HCT116 (cell line): Measurements from ENCODE around the gene LRRFIP1. TPM values are rescaled to one million over a fixed set of nuclear protein-coding genes. Genes with fewer than 3 reads are reported as not detected.
"Not testable (repeated sequence)": the region's sequence is repeated elsewhere in the genome, so short reads cannot be mapped to it uniquely, and the experiment has no call there.

Source experiments
- ATAC-seq: fragments of 200-7000 bp; cut with Tn5 transposase; 2 replicates; pipeline ENCODE4 v1.9.1; 2020; ENCODE audit warnings: mild to moderate bottlenecking, moderate library complexity
- BruUV-seq: library from RNA; stranded (reverse); fragments of 400-500 nt; replicated peaks from 2 replicates; lab custom pipeline; 2021; lab: Mats Ljungman, UMichigan
- CTCF ChIA-PET: fragments of 300-600 bp; sonication (Branson Sonifier 250); formaldehyde crosslinking; loops from one replicate; lab custom pipeline; 2021; ENCODE audit warnings: antibody characterized with exemption; lab: Charles Lee
- POLR2A ChIA-PET: fragments of 300-600, 350-600 bp; sonication (Branson Sonifier 250); formaldehyde crosslinking; loops from one replicate; lab custom pipeline; 2021; ENCODE audit warnings: antibody characterized with exemption; lab: Charles Lee
- RAD21 ChIA-PET, 2 experiments: fragments of 300-600 bp; sonication (Branson Sonifier 250); formaldehyde crosslinking; loops; one replicate each; lab custom pipeline; 2023; ENCODE audit warnings: low total read pairs in 2 of 2; ENCODE audit not compliant: uncharacterized antibody in 2 of 2, unreplicated experiment in 2 of 2, low non-redundant PET in 1 of 2; lab: Charles Lee
- DNase-seq: peaks from one replicate; pipeline ENCODE4 v3.0.0-alpha.2; 2010; ENCODE audit warnings: low read depth, low spot score
- H2AFZ ChIP-seq: fragments of 200-600 bp; shearing (Covaris generic), sonication (generic); 2 replicates; pipeline ENCODE4 v1.6.1; 2017; ENCODE audit warnings: low read depth, mixed run types, mixed read lengths, antibody characterized with exemption, low read length; ENCODE audit not compliant: poor library complexity, severe bottlenecking
- H3K27ac ChIP-seq: 2 replicates; pipeline ENCODE4 v1.5.1; 2012; ENCODE audit warnings: low read depth, low read length
- H3K27me3 ChIP-seq: fragments of 200-600 bp; sonication (generic); 2 replicates; pipeline ENCODE4 v1.6.1; 2016; ENCODE audit warnings: mixed run types, low read length, mixed read lengths; ENCODE audit not compliant: insufficient read depth
- H3K36me3 ChIP-seq, 2 experiments: fragments of 200-500 bp in 1 of 2; fragments of 200-600 bp in 1 of 2; sonication (Bioruptor generic) in 1 of 2; sonication (generic) in 1 of 2; 2 replicates each; pipeline versions ENCODE4 v1.5.1 to v1.6.1; 2014 to 2016; ENCODE audit warnings: low read length in 2 of 2, inconsistent platforms in 1 of 2, mixed read lengths in 1 of 2, mixed run types in 1 of 2; ENCODE audit not compliant: insufficient read depth in 2 of 2, control insufficient read depth in 1 of 2
- H3K4me1 ChIP-seq, 2 experiments: fragments of 200-600 bp in 1 of 2; sonication (generic) in 1 of 2; 2 replicates each; pipeline versions ENCODE4 v1.5.1 to v1.6.1; 2012 to 2017; ENCODE audit warnings: low read length in 2 of 2, inconsistent platforms in 1 of 2, mild to moderate bottlenecking in 1 of 2, mixed read lengths in 1 of 2, mixed run types in 1 of 2, moderate library complexity in 1 of 2; ENCODE audit not compliant: insufficient read depth in 2 of 2, control insufficient read depth in 1 of 2
- H3K4me2 ChIP-seq: fragments of 200-600 bp; sonication (generic); 2 replicates; pipeline ENCODE4 v1.6.1; 2017; ENCODE audit warnings: mixed run types, low read length, mixed read lengths
- H3K4me3 ChIP-seq, 2 experiments: fragments of 200-600 bp in 1 of 2; sonication (generic) in 1 of 2; replicated peaks in 1 of 2; 2 replicates each; pipeline ENCODE4 v1.5.1; 2011 to 2016; ENCODE audit warnings: low read length in 2 of 2, control low read depth in 1 of 2, low read depth in 1 of 2, mild to moderate bottlenecking in 1 of 2, mixed read lengths in 1 of 2, mixed run types in 1 of 2
- H3K79me2 ChIP-seq: fragments of 200-600 bp; sonication (generic); 2 replicates; pipeline ENCODE4 v1.6.1; 2017; ENCODE audit warnings: mild to moderate bottlenecking, mixed run types, low read length, moderate library complexity, mixed read lengths; ENCODE audit not compliant: insufficient read depth
- H3K9ac ChIP-seq: fragments of 200-600 bp; sonication (generic); 2 replicates; pipeline ENCODE4 v1.6.1; 2016; ENCODE audit warnings: low read length, mixed read lengths
- H3K9me2 ChIP-seq: fragments of 200-600 bp; sonication (generic), shearing (Covaris generic); 2 replicates; pipeline ENCODE4 v1.6.1; 2017; ENCODE audit warnings: mixed run types, mild to moderate bottlenecking, moderate library complexity; ENCODE audit not compliant: insufficient read depth
- H3K9me3 ChIP-seq, 2 experiments: fragments of 200-500 bp in 1 of 2; fragments of 200-600 bp in 1 of 2; sonication (Bioruptor generic) in 1 of 2; sonication (generic) in 1 of 2; 2 replicates each; pipeline ENCODE4 v1.6.1; 2014 to 2017; ENCODE audit warnings: low read length in 2 of 2, mixed read lengths in 2 of 2, inconsistent platforms in 1 of 2, low read depth in 1 of 2, mild to moderate bottlenecking in 1 of 2, mixed run types in 1 of 2, moderate library complexity in 1 of 2; ENCODE audit not compliant: control insufficient read depth in 1 of 2, insufficient read depth in 1 of 2
- H4K20me1 ChIP-seq: fragments of 200-600 bp; sonication (generic), shearing (Covaris generic); 2 replicates; pipeline ENCODE4 v1.6.1; 2017; ENCODE audit warnings: mixed run types, mild to moderate bottlenecking, moderate library complexity; ENCODE audit not compliant: insufficient read depth
- JUND ChIP-seq: IDR thresholded peaks from 2 replicates; pipeline ENCODE4 v1.6.1; 2012
- MAX ChIP-seq: IDR thresholded peaks from 2 replicates; pipeline ENCODE4 v1.6.1; 2012
- POLR2AphosphoS5 ChIP-seq: IDR thresholded peaks from 2 replicates; pipeline ENCODE4 v1.6.1; 2011; ENCODE audit warnings: mild to moderate bottlenecking, low read depth, low read length, moderate library complexity
- SRF ChIP-seq: IDR thresholded peaks from 2 replicates; pipeline ENCODE4 v1.6.1; 2012; ENCODE audit warnings: low read depth
- intact Hi-C: fragments of 100-400 bp; cut with micrococcal nuclease; formaldehyde crosslinking; loops from 2 replicates; pipeline ENCODE4 v1.10.0; 2022
- total RNA-seq: library from RNA; stranded (reverse); gene quantifications from one replicate; pipeline ENCODE4 v1.2.1, GENCODE V29; 2021; ENCODE audit not compliant: unreplicated experiment

Gene LRRFIP1
- total RNA-seq, 1 experiment from 2014 or later = 76.9 TPM

- ChIA-PET RAD21 (no interaction called here), POLR2A (no interaction called here), CTCF (interaction anchor here (0.6 to 1.1 kb wide), 2 partner anchors 15 to 102 kb away, joined by 3 read pairs; no protein-coding TSS in a partner anchor)
- ATAC-seq = no peak
- no peaks in the 10 kb centered on the region for H3K9me3 ChIP-seq
- intact Hi-C loops = no loop called here
- H3K4me3 ChIP-seq = no peak overlapping the region
- no TSS peak for BruUV-seq
- DNase-seq = no peak
- H3K36me3 ChIP-seq = no peaks in the 10 kb centered on the region
- H3K27me3 ChIP-seq = no peaks in the 10 kb centered on the region
- H3K79me2 ChIP-seq = peaks cover 9% of the 10 kb centered on the region
- H3K4me1 ChIP-seq = peaks cover 20 to 32% of the 10 kb centered on the region in 2 experiments
- no peak overlapping the region for H3K27ac ChIP-seq
- H3K4me2 ChIP-seq = peak overlapping the region; percentile 20
- H3K9ac ChIP-seq = no peak overlapping the region
- no peak for TF ChIP-seq POLR2AphosphoS5
- no peak for TF ChIP-seq SRF
- no peak for TF ChIP-seq MAX
- no peak for TF ChIP-seq JUND
- no peak overlapping the region for H2AFZ ChIP-seq
- H4K20me1 ChIP-seq = no peaks in the 10 kb centered on the region
- no peaks in the 10 kb centered on the region for H3K9me2 ChIP-seq
Observed at GRCh38 chr2:237688081-237688480, 60.7 kb downstream of the LRRFIP1 start.

GRCh38 chr2:237688541-237688940 lies 61.2 kb downstream of the LRRFIP1 start:
- intact Hi-C loops, H3K27ac ChIP-seq, RAD21 ChIA-PET, H3K9ac ChIP-seq, POLR2A ChIA-PET, H3K9me3 ChIP-seq, H2AFZ ChIP-seq, H3K4me2 ChIP-seq, H3K36me3 ChIP-seq, DNase-seq, H3K9me2 ChIP-seq, H4K20me1 ChIP-seq, ATAC-seq, H3K4me3 ChIP-seq, BruUV-seq, H3K27me3 ChIP-seq: not testable (repeated sequence)
- Histone ChIP-seq H3K4me1 (peaks cover 19 to 32% of the 10 kb centered on the region in 2 experiments), H3K79me2 (peaks cover 13% of the 10 kb centered on the region)
- CTCF ChIA-PET = interaction anchor here (0.6 to 1.8 kb wide), 2 partner anchors 15 to 102 kb away, joined by 3 to 6 read pairs; no protein-coding TSS in a partner anchor
